ENCODE data around the gene POU2F3. TPM values are rescaled to one million over a fixed set of nuclear protein-coding genes. Genes with fewer than 3 reads are reported as not detected.

The POU2F3 gene
- total and polyA plus RNA-seq, 2 of the 13 experiments (the other 11 are each of a cell fraction or from before 2014, with no cell fraction given) = not detected

- H3K9ac ChIP-seq (ENCODE audit: insufficient read depth, low read depth, low read length) = peak overlapping the region; percentile 67
- H2AFZ ChIP-seq (ENCODE audit: low read length) = no peak overlapping the region
- ChIA-PET CTCF (ENCODE audit: low intra/inter-chr PET ratio, low total read pairs) (no interaction called here), POLR2A (no interaction called here)
- in situ Hi-C loops (cut with HindIII; ENCODE audit: extremely low pct_ligation_motif_present, low pct_unique_long_range_greater_than_20kb) = loop anchor here (5.0 kb wide), 1 partner anchor 53 kb away; no protein-coding TSS in a partner anchor
- ATAC-seq (peak; percentile 7; the same call in 1 of the 3 replicates), DNase-seq (ENCODE audit: low spot score) (peak; percentile 40), FAIRE-seq (no peak)
- WGBS (ENCODE audit: low lambda C conversion rate) = 21% methylated on average over 4 of the region's 6 CpGs
- intact Hi-C loops (cut with micrococcal nuclease; ENCODE audit: unreplicated experiment) = loop anchor here (5.0 kb wide), 2 partner anchors 33 to 93 kb away; no protein-coding TSS in a partner anchor
- peaks cover 29% of the 10 kb centered on the region for H4K20me1 ChIP-seq (ENCODE audit: insufficient read depth, low read length)
- 0 out of 2 replicates have a peak, but pooled peaks have one; percentile 27 for TF ChIP-seq CCDC6 (CRISPR knock-in tag; IDR thresholded peaks at IDR 0.05)
- peak; percentile 68 for TF ChIP-seq SAP130 (CRISPR knock-in tag; IDR thresholded peaks at IDR 0.05; ENCODE audit: low read depth)
- TF ChIP-seq, protein P1, sequence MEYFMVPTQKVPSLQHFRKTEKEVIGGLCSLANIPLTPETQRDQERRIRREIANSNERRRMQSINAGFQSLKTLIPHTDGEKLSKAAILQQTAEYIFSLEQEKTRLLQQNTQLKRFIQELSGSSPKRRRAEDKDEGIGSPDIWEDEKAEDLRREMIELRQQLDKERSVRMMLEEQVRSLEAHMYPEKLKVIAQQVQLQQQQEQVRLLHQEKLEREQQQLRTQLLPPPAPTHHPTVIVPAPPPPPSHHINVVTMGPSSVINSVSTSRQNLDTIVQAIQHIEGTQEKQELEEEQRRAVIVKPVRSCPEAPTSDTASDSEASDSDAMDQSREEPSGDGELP (IDR thresholded peaks at IDR 0.05; ENCODE audit: borderline replicate concordance, low read depth) = 0 out of 2 replicates have a peak, but pooled peaks have one; percentile 8
- TF ChIP-seq KDM5A (IDR thresholded peaks at IDR 0.05; ENCODE audit: borderline replicate concordance, low read length) = no peak
- 0 out of 2 replicates have a peak, but pooled peaks have one; percentile 18 for TF ChIP-seq NFYC (CRISPR knock-in tag; IDR thresholded peaks at IDR 0.05)
- peak; percentile 63; the same call in 1 of the 2 replicates for TF ChIP-seq ZNF292 (CRISPR knock-in tag; IDR thresholded peaks at IDR 0.05; ENCODE audit: borderline replicate concordance, low read depth)
- no peak for TF ChIP-seq ZNF331 (CRISPR knock-in tag; IDR thresholded peaks at IDR 0.05)
- TF ChIP-seq, protein P2, sequence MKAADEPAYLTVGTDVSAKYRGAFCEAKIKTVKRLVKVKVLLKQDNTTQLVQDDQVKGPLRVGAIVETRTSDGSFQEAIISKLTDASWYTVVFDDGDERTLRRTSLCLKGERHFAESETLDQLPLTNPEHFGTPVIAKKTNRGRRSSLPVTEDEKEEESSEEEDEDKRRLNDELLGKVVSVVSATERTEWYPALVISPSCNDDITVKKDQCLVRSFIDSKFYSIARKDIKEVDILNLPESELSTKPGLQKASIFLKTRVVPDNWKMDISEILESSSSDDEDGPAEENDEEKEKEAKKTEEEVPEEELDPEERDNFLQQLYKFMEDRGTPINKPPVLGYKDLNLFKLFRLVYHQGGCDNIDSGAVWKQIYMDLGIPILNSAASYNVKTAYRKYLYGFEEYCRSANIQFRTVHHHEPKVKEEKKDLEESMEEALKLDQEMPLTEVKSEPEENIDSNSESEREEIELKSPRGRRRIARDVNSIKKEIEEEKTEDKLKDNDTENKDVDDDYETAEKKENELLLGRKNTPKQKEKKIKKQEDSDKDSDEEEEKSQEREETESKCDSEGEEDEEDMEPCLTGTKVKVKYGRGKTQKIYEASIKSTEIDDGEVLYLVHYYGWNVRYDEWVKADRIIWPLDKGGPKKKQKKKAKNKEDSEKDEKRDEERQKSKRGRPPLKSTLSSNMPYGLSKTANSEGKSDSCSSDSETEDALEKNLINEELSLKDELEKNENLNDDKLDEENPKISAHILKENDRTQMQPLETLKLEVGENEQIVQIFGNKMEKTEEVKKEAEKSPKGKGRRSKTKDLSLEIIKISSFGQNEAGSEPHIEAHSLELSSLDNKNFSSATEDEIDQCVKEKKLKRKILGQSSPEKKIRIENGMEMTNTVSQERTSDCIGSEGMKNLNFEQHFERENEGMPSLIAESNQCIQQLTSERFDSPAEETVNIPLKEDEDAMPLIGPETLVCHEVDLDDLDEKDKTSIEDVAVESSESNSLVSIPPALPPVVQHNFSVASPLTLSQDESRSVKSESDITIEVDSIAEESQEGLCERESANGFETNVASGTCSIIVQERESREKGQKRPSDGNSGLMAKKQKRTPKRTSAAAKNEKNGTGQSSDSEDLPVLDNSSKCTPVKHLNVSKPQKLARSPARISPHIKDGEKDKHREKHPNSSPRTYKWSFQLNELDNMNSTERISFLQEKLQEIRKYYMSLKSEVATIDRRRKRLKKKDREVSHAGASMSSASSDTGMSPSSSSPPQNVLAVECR (CRISPR knock-in tag; IDR thresholded peaks at IDR 0.05; ENCODE audit: borderline replicate concordance) = peak; percentile 19; the same call in 1 of the 2 replicates
- TF ChIP-seq GZF1 (CRISPR knock-in tag; IDR thresholded peaks at IDR 0.05) = peak; percentile 70; the same call in 1 of the 2 replicates
- no TSS peak for BruUV-seq (replicated peaks)
- H3K9me3 ChIP-seq (ENCODE audit: low read length) = no peaks in the 10 kb centered on the region
- peak overlapping the region; percentile 95 for H3K4me2 ChIP-seq (ENCODE audit: low read depth, low read length)
- H3K4me1 ChIP-seq (ENCODE audit: insufficient read depth, low read length) = peaks cover 62% of the 10 kb centered on the region
- H3K4me3 ChIP-seq (replicated peaks in 1 of 3; ENCODE audit: insufficient read depth in 1 of 3, low read depth in 2 of 3, low read length in 3 of 3) = peak overlapping the region; percentile 80 to 96 (median 86)
- H3K36me3 ChIP-seq (replicated peaks in 1 of 2; ENCODE audit: control insufficient read depth in 1 of 2, insufficient read depth in 2 of 2, low read length in 2 of 2) = no peaks in the 10 kb centered on the region
- H3K27ac ChIP-seq (ENCODE audit: extremely low read length, insufficient read depth, low read length) = peak overlapping the region; percentile 52
- H3K27me3 ChIP-seq (ENCODE audit: control insufficient read depth in 1 of 2, insufficient read depth in 2 of 2, low read length in 2 of 2) = no peaks in the 10 kb centered on the region; a peak in 1 of 5 replicates
- peaks cover 78% of the 10 kb centered on the region for H3K79me2 ChIP-seq (ENCODE audit: insufficient read depth, low read length)
Measured at GRCh38 chr11:120339394-120339890, 99.5 kb downstream of the POU2F3 start.
